AG04450 (cell line): Measurements from ENCODE around the gene SERPINB6. TPM values are rescaled to one million over a fixed set of nuclear protein-coding genes. Genes with fewer than 3 reads are reported as not detected.
"Not testable (repeated sequence)": the region's sequence is repeated elsewhere in the genome, so short reads cannot be mapped to it uniquely, and the experiment has no call there.

Experiments
- CTCF ChIA-PET: fragments of 300-600, 350-600 bp; formaldehyde crosslinking; extraction: SDS; loops from one replicate; lab custom pipeline; 2022; ENCODE audit warnings: antibody characterized with exemption, inconsistent platforms; lab: Charles Lee
- POLR2A ChIA-PET: fragments of 350-600 bp; formaldehyde crosslinking; extraction: SDS; loops from one replicate; lab custom pipeline; 2021; ENCODE audit warnings: antibody characterized with exemption, inconsistent platforms; lab: Yijun Ruan, JAX
- DNase-seq: peaks from one replicate; pipeline ENCODE4 v3.0.0-alpha.2; 2011; ENCODE audit warnings: low read depth, low spot score
- H3K27ac ChIP-seq: one replicate; pipeline ENCODE4 v1.5.1; 2012; ENCODE audit warnings: low read depth, low read length, control low read depth
- H3K27me3 ChIP-seq: one replicate; pipeline ENCODE4 v1.6.0; 2012; ENCODE audit warnings: low read length; ENCODE audit not compliant: control insufficient read depth, insufficient read depth
- H3K4me3 ChIP-seq: 2 replicates; pipeline ENCODE4 v1.5.1; 2011; ENCODE audit warnings: mild to moderate bottlenecking, low read depth, low read length, control low read depth
- H3K9me3 ChIP-seq: 2 replicates; pipeline ENCODE4 v1.5.1; 2012; ENCODE audit warnings: low read length; ENCODE audit not compliant: control insufficient read depth, insufficient read depth
- polyA plus RNA-seq: library from polyadenylated mRNA; depleted of rRNA; stranded (reverse); fragments of >200 nt; gene quantifications from 2 replicates; pipeline ENCODE4 v1.2.3, GENCODE V29; 2011
- TF ChIP-seq, protein P1 (sequence below): IDR thresholded peaks from 2 replicates; pipeline ENCODE4 v1.5.1; 2011; ENCODE audit warnings: low read depth, low read length, control low read depth, inconsistent platforms

SERPINB6 gene
- polyA plus RNA-seq, 1 experiment: 120 TPM

DNA sequence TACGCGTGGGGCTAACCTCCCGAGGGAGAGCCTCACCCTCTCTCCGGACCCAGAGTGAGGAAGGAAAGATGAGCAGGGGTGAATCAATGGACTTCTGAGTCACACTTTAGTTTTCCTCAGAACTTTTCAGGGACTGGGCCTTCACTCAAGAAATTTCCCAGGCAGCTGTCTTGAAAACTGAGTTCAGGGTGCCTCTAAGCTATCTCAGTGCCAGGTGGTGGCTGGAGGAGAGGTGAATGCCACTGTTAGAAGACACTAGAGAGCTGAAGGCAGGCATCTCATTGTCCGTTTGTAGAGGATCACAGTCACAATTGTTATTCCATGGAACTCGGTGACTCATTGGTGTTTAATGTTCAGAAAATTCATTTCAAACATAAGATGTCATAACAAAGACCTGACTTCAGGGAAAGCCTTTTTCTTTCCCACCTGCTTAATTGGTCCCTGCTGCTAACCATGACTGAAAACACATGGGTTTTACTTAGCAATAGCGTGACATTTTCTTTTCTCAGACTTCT is 5.3 kb upstream of the SERPINB6 start:
- H3K27me3 ChIP-seq: no peaks in the 10 kb centered on the region
- CTCF ChIA-PET: interaction anchor here (1.6 to 4.5 kb wide), 4 partner anchors 12 to 130 kb away, joined by 6 to 47 read pairs (median 22); no protein-coding TSS in a partner anchor
- peak overlapping the region; percentile 87 for H3K27ac ChIP-seq
- POLR2A ChIA-PET: no interaction called here
- DNase-seq: no peak
- TF ChIP-seq, protein P1, sequence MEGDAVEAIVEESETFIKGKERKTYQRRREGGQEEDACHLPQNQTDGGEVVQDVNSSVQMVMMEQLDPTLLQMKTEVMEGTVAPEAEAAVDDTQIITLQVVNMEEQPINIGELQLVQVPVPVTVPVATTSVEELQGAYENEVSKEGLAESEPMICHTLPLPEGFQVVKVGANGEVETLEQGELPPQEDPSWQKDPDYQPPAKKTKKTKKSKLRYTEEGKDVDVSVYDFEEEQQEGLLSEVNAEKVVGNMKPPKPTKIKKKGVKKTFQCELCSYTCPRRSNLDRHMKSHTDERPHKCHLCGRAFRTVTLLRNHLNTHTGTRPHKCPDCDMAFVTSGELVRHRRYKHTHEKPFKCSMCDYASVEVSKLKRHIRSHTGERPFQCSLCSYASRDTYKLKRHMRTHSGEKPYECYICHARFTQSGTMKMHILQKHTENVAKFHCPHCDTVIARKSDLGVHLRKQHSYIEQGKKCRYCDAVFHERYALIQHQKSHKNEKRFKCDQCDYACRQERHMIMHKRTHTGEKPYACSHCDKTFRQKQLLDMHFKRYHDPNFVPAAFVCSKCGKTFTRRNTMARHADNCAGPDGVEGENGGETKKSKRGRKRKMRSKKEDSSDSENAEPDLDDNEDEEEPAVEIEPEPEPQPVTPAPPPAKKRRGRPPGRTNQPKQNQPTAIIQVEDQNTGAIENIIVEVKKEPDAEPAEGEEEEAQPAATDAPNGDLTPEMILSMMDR: no peak
- no peaks in the 10 kb centered on the region for H3K9me3 ChIP-seq
- no peak overlapping the region for H3K4me3 ChIP-seq

DNA sequence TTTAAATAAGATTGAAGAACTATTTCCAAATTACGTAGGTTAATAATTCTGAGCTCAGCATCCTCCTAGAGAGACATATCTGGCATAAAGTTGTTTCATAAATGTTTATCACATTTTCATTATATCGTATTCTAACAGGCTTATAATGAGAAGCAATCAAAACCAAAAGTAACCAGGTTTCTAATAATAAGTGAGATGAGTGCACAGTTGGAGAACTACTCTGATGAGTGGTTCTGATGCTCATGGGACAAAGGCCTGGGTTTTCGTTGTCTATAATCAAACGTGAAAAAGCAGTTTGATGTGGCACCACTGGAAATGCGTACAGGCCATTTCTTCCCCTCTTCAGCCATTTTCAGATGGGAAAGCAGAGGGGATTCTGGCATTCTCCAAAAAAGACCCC is 4.7 kb upstream of the SERPINB6 start:
- no peak for DNase-seq
- Histone ChIP-seq H3K9me3 (no peaks in the 10 kb centered on the region), H3K27ac (peak overlapping the region; percentile 87), H3K27me3 (no peaks in the 10 kb centered on the region), H3K4me3 (no peak overlapping the region)
- CTCF ChIA-PET: interaction anchor here (1.6 to 3.3 kb wide), 2 partner anchors 23 to 129 kb away, joined by 6 to 33 read pairs; no protein-coding TSS in a partner anchor
- POLR2A ChIA-PET: no interaction called here
- TF ChIP-seq, protein P1: no peak

DNA sequence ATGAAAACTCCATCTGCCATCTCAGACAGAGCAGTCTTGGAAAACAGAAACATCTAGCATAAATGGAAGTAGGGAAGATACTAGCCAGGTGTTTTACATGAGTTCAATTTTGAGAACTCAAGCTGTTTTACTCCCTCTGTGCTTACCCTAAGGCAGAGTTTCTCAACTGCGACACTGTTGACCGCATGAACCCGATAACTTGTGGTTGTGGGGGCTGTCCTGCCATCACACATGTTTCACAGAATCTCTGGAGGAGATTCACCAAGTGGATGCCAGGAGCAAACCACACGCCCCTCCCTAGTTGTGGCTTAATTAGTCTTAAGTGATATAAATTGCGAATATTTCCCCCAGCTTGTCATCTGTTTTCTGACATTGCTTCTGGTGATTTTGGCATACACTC is 2.3 kb upstream of the SERPINB6 start:
- no peaks in the 10 kb centered on the region for H3K27me3 ChIP-seq
- H3K27ac ChIP-seq: no peak overlapping the region
- H3K4me3 ChIP-seq: no peak overlapping the region
- no peak for DNase-seq
- TF ChIP-seq, protein P1: no peak
- ChIA-PET CTCF (interaction anchor here (3.3 kb wide), 1 partner anchor 21 kb away, joined by 33 read pairs; no protein-coding TSS in a partner anchor), POLR2A (no interaction called here)
- no peaks in the 10 kb centered on the region for H3K9me3 ChIP-seq

DNA sequence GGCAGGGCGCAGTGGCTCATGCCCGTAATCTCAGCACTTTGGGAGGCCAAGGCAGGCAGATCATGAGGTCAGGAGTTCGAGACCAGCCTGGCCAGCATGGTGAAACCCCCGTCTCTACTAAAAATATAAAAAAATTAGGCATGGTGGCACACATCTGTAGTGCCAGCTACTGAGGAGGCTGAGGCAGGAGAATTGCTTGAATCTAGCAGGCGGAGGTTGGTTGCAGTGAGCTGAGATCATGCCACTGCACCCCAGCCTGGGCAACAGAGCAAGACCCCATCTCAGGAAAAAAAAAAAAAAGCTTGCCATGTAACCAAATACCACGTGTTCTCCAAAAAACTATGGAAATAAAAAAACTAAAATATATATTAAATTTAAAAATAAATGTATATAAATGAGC is 1.8 kb upstream of the SERPINB6 start:
- H3K27me3 ChIP-seq, H3K27ac ChIP-seq, DNase-seq, POLR2A ChIA-PET, H3K4me3 ChIP-seq, H3K9me3 ChIP-seq: not testable (repeated sequence)
- CTCF ChIA-PET: interaction anchor here (3.3 kb wide), 1 partner anchor 21 kb away, joined by 33 read pairs; no protein-coding TSS in a partner anchor

DNA sequence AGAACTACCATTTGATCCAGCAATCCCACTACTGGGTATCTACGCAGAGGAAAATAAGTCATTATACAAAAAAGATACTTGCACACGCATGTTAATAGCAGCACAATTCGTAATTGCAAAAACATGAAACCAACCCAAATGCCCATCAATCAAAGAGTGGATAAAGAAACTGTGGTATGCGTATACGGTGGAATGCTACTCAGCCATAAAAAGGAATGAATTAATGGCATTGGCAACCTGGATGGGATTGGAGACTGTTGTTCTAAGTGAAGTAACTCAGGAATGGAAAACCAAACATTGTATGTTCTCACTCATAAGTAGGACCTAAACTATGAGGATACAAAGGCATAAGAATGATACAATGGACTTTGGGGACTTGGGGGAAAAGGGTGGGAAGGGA is 1.3 kb upstream of the SERPINB6 start:
- not testable (repeated sequence) for DNase-seq, H3K4me3 ChIP-seq, H3K27me3 ChIP-seq, H3K9me3 ChIP-seq, H3K27ac ChIP-seq
- ChIA-PET POLR2A (interaction anchor here (0.6 to 1.6 kb wide), 2 partner anchors 20 to 186 kb away, joined by 3 to 8 read pairs; no protein-coding TSS in a partner anchor), CTCF (interaction anchor here (0.6 to 1.3 kb wide), 5 partner anchors 14 to 1309 kb away, joined by 3 to 4 read pairs (median 3); no protein-coding TSS in a partner anchor)

DNA sequence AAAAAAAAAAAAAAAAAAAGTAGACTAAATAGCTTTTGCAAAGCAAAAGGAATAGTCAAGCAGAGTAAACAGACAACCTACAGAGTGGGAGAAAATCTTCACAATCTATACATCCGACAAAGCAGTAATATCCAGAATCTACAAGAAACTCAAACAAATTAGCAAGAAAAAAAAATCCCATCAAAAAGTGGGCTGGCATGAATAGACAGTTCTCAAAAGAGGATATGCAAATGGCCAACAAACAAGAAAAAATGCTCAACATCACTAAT is 786 bp upstream of the SERPINB6 start:
- DNase-seq, H3K9me3 ChIP-seq, H3K27me3 ChIP-seq: not testable (repeated sequence)
- Histone ChIP-seq H3K4me3 (peak overlapping the region; percentile 67), H3K27ac (peak overlapping the region; percentile 83)
- POLR2A ChIA-PET: interaction anchor here (0.6 to 1.6 kb wide), 2 partner anchors 20 to 186 kb away, joined by 3 to 8 read pairs; no protein-coding TSS in a partner anchor
- CTCF ChIA-PET: interaction anchor here (0.6 to 1.3 kb wide), 6 partner anchors 14 to 1308 kb away, joined by 3 to 6 read pairs (median 3); no protein-coding TSS in a partner anchor
